Measurements from ENCODE around the gene CAMK2N1. TPM values are rescaled to one million over a fixed set of nuclear protein-coding genes. Genes with fewer than 3 reads are reported as not detected.

CAMK2N1 gene
- total RNA-seq, 2 donors from 2014 or later: 10.2 to 16.2 TPM

GRCh38 chr1:20458717-20459116 lies 27.3 kb downstream of the CAMK2N1 start:
- Histone ChIP-seq H3K36me3 (ENCODE audit: control insufficient read depth, insufficient read depth, low read length) (no peaks in the 10 kb centered on the region), H3K27ac (ENCODE audit: low read depth, low read length) (no peak overlapping the region), H3K27me3 (ENCODE audit: control insufficient read depth, insufficient read depth, low read length, poor library complexity, severe bottlenecking) (peaks cover 24% of the 10 kb centered on the region), H3K4me3 (ENCODE audit: low read length) (no peak overlapping the region), H3K9ac (ENCODE audit: extremely low read depth, low read length, poor library complexity, severe bottlenecking) (no peak overlapping the region), H3K4me1 (ENCODE audit: control insufficient read depth, insufficient read depth, low read length) (no peaks in the 10 kb centered on the region), H3K9me3 (ENCODE audit: control insufficient read depth, low read length) (peaks cover 10% of the 10 kb centered on the region)
- H3K4me3 Mint-ChIP-seq: no peak overlapping the region
- no peak for TF ChIP-seq CTCF (conservative IDR thresholded peaks at IDR 0.05)
- DNase-seq: no peak
- no peaks in the 10 kb centered on the region for H3K36me3 Mint-ChIP-seq (ENCODE audit: low read depth)
- no peaks in the 10 kb centered on the region for H3K4me1 Mint-ChIP-seq
- no peak overlapping the region for H3K27ac Mint-ChIP-seq
- H3K27me3 Mint-ChIP-seq (ENCODE audit: insufficient read depth): peaks cover 62% of the 10 kb centered on the region
- peaks cover 2% of the 10 kb centered on the region for H3K9me3 Mint-ChIP-seq
- WGBS, 2 experiments (ENCODE audit: insufficient coverage in 1 of 2, insufficient read length in 1 of 2): 91 to 100% methylated on average over 1 to 2 of the region's 2 CpGs

DNA sequence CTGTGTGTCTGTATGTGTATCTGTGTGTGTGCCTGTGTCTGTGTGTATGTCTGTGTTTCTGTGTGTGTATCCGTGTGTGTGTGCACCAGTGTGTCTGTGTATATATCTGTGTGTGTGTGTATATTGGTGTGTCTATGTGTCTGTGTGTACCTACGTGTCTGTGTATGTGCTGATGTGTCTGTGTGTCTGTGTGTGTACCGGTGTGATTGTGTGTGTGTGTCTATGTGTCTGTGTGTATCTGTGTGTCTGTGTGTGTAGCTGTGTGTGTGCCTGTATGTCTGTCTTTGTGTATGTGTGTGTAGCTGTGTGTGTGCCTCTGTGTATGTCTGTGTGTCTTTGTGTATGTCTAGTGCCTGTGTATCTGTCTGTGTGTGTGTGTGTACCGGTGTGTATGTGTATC lies 32.0 kb downstream of the CAMK2N1 start:
- Histone ChIP-seq H3K4me3 (ENCODE audit: low read length) (no peak overlapping the region), H3K36me3 (ENCODE audit: control insufficient read depth, insufficient read depth, low read length) (no peaks in the 10 kb centered on the region), H3K27ac (ENCODE audit: low read depth, low read length) (no peak overlapping the region), H3K9ac (ENCODE audit: extremely low read depth, low read length, poor library complexity, severe bottlenecking) (no peak overlapping the region), H3K27me3 (ENCODE audit: control insufficient read depth, insufficient read depth, low read length, poor library complexity, severe bottlenecking) (peaks cover 12% of the 10 kb centered on the region), H3K4me1 (ENCODE audit: control insufficient read depth, insufficient read depth, low read length) (no peaks in the 10 kb centered on the region), H3K9me3 (ENCODE audit: control insufficient read depth, low read length) (no peaks in the 10 kb centered on the region)
- Mint-ChIP-seq H3K27ac (no peak overlapping the region), H3K4me1 (peaks cover 5% of the 10 kb centered on the region), H3K9me3 (no peaks in the 10 kb centered on the region), H3K4me3 (no peak overlapping the region), H3K36me3 (ENCODE audit: low read depth) (no peaks in the 10 kb centered on the region), H3K27me3 (ENCODE audit: insufficient read depth) (peaks cover 33% of the 10 kb centered on the region)
- WGBS, 2 experiments (ENCODE audit: insufficient coverage in 1 of 2, insufficient read length in 1 of 2): 93% methylated on average over 4 of the region's 4 CpGs; no CpG with 5 or more reads in 1 of the 2 experiments
- no peak for DNase-seq
- TF ChIP-seq CTCF (conservative IDR thresholded peaks at IDR 0.05): no peak

- whole genome bisulfite sequencing, 2 experiments (ENCODE audit: insufficient coverage in 1 of 2, insufficient read length in 1 of 2): 90 to 94% methylated on average over 2 to 4 of the region's 4 CpGs
- H3K9me3 Mint-ChIP-seq: no peaks in the 10 kb centered on the region
- peaks cover 25% of the 10 kb centered on the region for H3K27me3 Mint-ChIP-seq (ENCODE audit: insufficient read depth)
- peaks cover 17% of the 10 kb centered on the region for H3K4me1 Mint-ChIP-seq
- DNase-seq: no peak
- Histone ChIP-seq H3K9me3 (ENCODE audit: control insufficient read depth, low read length) (no peaks in the 10 kb centered on the region), H3K27ac (ENCODE audit: low read depth, low read length) (no peak overlapping the region), H3K36me3 (ENCODE audit: control insufficient read depth, insufficient read depth, low read length) (no peaks in the 10 kb centered on the region), H3K9ac (ENCODE audit: extremely low read depth, low read length, poor library complexity, severe bottlenecking) (no peak overlapping the region), H3K4me1 (ENCODE audit: control insufficient read depth, insufficient read depth, low read length) (peaks cover 7% of the 10 kb centered on the region), H3K27me3 (ENCODE audit: control insufficient read depth, insufficient read depth, low read length, poor library complexity, severe bottlenecking) (peaks cover 8% of the 10 kb centered on the region), H3K4me3 (ENCODE audit: low read length) (no peak overlapping the region)
- H3K4me3 Mint-ChIP-seq: no peak overlapping the region
- no peak for TF ChIP-seq CTCF (conservative IDR thresholded peaks at IDR 0.05)
- H3K36me3 Mint-ChIP-seq (ENCODE audit: low read depth): no peaks in the 10 kb centered on the region
- H3K27ac Mint-ChIP-seq: no peak overlapping the region
Observed at GRCh38 chr1:20449735-20450311, 36.2 kb downstream of the CAMK2N1 start.

Measured in endodermal cell (in vitro differentiated cells).